ENCODE results near the gene FRAT1.
A peak's percentile ranks its signal among the peaks of the same experiment; 100 is the strongest.

Gene FRAT1

GRCh38 chr10:97318772-97319651, at the start of gene FRAT1:
TSS of gene FRAT1 (plus strand) at chr10:97319271. CDS start at chr10:97319454, 183 bp downstream.
- peak within 1 kb of the TSS; percentile 62 for H3K4me3 ChIP-seq (ENCODE audit: low read depth, low read length)
- DNase-seq (ENCODE audit: low read depth): peak; percentile 92
- TF ChIP-seq CTCF (conservative IDR thresholded peaks at IDR 0.05; ENCODE audit: low read depth, low read length): no peak

- peak overlapping the region; percentile 26 for H3K4me3 ChIP-seq (ENCODE audit: low read depth, low read length)
- no peak for TF ChIP-seq CTCF (conservative IDR thresholded peaks at IDR 0.05; ENCODE audit: low read depth, low read length)
- peak; percentile 83 for DNase-seq (ENCODE audit: low read depth)
These were observed 48.4 kb upstream of the FRAT1 start for GRCh38 chr10:97270523-97271154.

GRCh38 chr10:97273700-97274099, 45.4 kb upstream of the FRAT1 start:
- no peak for TF ChIP-seq CTCF (conservative IDR thresholded peaks at IDR 0.05; ENCODE audit: low read depth, low read length)
- no peak overlapping the region for H3K4me3 ChIP-seq (ENCODE audit: low read depth, low read length)
- no peak for DNase-seq (ENCODE audit: low read depth)

GRCh38 chr10:97274828-97275227, 44.2 kb upstream of the FRAT1 start:
- no peak for TF ChIP-seq CTCF (conservative IDR thresholded peaks at IDR 0.05; ENCODE audit: low read depth, low read length)
- no peak for DNase-seq (ENCODE audit: low read depth)
- no peak overlapping the region for H3K4me3 ChIP-seq (ENCODE audit: low read depth, low read length)

- TF ChIP-seq CTCF (conservative IDR thresholded peaks at IDR 0.05; ENCODE audit: low read depth, low read length): no peak
- no peak overlapping the region for H3K4me3 ChIP-seq (ENCODE audit: low read depth, low read length)
- DNase-seq (ENCODE audit: low read depth): no peak
These were observed 41.5 kb upstream of the FRAT1 start for GRCh38 chr10:97277551-97277950.

- peak; percentile 97 for DNase-seq (ENCODE audit: low read depth)
- peak; percentile 61 for TF ChIP-seq CTCF (conservative IDR thresholded peaks at IDR 0.05; ENCODE audit: low read depth, low read length)
- no peak overlapping the region for H3K4me3 ChIP-seq (ENCODE audit: low read depth, low read length)
These were observed 40.5 kb upstream of the FRAT1 start for GRCh38 chr10:97278491-97278989.

Measured in choroid plexus epithelial cell (primary cell).